ENCODE data around the gene ST6GALNAC3.

DNA sequence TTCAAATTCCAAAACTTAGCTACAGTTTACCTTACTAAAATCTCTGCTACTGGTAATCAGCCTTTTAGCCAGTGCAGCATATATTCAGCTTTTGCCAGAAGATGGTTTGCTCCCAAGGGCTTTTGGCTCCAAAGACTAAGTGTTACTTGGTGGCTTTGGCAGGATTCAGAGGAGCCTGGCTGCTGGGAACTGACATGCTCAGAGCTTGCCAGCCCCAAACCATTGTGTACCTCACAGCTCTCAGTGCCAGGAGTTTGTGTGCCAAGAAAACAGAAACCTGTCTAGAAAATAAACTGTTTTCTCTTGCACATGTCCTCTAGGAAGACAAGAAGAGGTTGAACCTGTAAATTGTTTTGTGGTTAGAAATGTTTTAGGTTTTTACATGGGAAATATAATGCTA lies 315.9 kb downstream of the ST6GALNAC3 start:
- TF ChIP-seq, protein P1, sequence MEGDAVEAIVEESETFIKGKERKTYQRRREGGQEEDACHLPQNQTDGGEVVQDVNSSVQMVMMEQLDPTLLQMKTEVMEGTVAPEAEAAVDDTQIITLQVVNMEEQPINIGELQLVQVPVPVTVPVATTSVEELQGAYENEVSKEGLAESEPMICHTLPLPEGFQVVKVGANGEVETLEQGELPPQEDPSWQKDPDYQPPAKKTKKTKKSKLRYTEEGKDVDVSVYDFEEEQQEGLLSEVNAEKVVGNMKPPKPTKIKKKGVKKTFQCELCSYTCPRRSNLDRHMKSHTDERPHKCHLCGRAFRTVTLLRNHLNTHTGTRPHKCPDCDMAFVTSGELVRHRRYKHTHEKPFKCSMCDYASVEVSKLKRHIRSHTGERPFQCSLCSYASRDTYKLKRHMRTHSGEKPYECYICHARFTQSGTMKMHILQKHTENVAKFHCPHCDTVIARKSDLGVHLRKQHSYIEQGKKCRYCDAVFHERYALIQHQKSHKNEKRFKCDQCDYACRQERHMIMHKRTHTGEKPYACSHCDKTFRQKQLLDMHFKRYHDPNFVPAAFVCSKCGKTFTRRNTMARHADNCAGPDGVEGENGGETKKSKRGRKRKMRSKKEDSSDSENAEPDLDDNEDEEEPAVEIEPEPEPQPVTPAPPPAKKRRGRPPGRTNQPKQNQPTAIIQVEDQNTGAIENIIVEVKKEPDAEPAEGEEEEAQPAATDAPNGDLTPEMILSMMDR (IDR thresholded peaks at IDR 0.05) = no peak
- TF ChIP-seq, protein P2, sequence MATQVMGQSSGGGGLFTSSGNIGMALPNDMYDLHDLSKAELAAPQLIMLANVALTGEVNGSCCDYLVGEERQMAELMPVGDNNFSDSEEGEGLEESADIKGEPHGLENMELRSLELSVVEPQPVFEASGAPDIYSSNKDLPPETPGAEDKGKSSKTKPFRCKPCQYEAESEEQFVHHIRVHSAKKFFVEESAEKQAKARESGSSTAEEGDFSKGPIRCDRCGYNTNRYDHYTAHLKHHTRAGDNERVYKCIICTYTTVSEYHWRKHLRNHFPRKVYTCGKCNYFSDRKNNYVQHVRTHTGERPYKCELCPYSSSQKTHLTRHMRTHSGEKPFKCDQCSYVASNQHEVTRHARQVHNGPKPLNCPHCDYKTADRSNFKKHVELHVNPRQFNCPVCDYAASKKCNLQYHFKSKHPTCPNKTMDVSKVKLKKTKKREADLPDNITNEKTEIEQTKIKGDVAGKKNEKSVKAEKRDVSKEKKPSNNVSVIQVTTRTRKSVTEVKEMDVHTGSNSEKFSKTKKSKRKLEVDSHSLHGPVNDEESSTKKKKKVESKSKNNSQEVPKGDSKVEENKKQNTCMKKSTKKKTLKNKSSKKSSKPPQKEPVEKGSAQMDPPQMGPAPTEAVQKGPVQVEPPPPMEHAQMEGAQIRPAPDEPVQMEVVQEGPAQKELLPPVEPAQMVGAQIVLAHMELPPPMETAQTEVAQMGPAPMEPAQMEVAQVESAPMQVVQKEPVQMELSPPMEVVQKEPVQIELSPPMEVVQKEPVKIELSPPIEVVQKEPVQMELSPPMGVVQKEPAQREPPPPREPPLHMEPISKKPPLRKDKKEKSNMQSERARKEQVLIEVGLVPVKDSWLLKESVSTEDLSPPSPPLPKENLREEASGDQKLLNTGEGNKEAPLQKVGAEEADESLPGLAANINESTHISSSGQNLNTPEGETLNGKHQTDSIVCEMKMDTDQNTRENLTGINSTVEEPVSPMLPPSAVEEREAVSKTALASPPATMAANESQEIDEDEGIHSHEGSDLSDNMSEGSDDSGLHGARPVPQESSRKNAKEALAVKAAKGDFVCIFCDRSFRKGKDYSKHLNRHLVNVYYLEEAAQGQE (IDR thresholded peaks at IDR 0.05; ENCODE audit: insufficient read depth in 1 of 2, low read depth in 2 of 2, low read length in 1 of 2) = no peak
- no peak for TF ChIP-seq POLR2AphosphoS5 (IDR thresholded peaks at IDR 0.05; ENCODE audit: low read depth, low read length)
